ENCODE data around the gene JAG1.

Gene JAG1

DNA sequence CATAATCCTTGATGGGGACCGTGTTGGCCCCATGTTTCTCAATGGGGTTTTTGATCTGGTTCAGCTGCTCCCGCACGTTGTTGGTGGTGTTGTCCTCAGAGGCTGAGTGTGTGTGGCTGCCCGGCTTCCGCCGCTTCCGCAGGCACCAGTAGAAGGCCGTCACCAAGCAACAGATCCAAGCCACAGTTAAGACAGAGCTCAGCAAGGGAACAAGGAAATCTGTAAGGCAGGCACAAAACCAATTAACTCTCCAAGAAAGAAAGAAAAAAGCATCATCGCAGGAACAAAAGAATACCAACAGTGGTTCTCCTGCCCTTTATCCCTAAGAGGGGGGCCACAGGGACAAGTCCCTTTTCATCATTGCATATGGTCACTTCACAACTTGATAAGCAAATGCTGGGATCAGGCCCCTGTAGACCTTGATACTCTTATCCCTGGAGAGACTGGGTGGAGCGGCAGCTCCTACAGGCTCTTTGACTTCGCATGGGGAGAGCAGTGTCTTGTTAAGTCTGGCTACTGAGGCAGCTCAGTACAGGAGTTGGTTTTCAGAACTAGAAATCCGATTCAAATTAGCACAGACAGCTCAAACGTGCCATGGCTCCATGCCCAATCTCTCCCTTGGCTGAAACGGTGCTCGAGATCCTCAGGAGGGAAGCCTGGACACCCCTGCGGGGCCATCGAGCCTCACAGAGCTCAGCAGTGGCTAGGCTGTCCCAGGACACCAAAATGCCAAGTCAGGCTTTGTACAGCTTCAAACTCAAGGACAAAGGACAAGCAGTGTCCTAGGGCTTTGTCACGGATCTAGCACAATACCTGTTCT lies 33.9 kb downstream of the JAG1 start:
- in situ Hi-C loops (cut with MboI; ENCODE audit: low sequenced_read_pairs): no loop called here

- in situ Hi-C loops (cut with MboI; ENCODE audit: low sequenced_read_pairs): no loop called here
These were observed 34.6 kb downstream of the JAG1 start for GRCh38 chr20:10639077-10639736.

DNA sequence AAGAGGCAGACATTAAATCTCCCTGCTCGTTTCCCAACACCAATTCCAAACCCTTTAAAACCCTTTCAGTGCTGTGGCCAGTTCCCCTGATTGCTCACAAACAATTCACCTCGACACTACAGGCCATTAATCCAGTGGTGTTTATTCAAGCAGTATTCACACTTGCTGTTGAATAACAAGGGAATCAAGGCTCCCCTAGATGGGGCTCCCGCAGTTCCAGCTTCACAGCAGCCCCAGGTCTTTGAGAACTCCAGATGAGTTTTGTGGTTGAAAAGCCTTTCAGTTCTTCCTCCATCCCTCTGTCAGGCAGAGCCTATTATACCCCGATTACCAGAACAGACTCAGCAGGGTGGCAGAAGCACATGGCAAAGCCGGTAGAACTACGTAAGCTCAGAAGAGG lies 36.2 kb downstream of the JAG1 start:
- in situ Hi-C loops (cut with MboI; ENCODE audit: low sequenced_read_pairs): no loop called here

GRCh38 chr20:10637031-10637559 lies 36.7 kb downstream of the JAG1 start:
- in situ Hi-C loops (cut with MboI; ENCODE audit: low sequenced_read_pairs): no loop called here

- in situ Hi-C loops (cut with MboI; ENCODE audit: low sequenced_read_pairs): no loop called here
These were observed 37.4 kb downstream of the JAG1 start for GRCh38 chr20:10636326-10636818.

DNA sequence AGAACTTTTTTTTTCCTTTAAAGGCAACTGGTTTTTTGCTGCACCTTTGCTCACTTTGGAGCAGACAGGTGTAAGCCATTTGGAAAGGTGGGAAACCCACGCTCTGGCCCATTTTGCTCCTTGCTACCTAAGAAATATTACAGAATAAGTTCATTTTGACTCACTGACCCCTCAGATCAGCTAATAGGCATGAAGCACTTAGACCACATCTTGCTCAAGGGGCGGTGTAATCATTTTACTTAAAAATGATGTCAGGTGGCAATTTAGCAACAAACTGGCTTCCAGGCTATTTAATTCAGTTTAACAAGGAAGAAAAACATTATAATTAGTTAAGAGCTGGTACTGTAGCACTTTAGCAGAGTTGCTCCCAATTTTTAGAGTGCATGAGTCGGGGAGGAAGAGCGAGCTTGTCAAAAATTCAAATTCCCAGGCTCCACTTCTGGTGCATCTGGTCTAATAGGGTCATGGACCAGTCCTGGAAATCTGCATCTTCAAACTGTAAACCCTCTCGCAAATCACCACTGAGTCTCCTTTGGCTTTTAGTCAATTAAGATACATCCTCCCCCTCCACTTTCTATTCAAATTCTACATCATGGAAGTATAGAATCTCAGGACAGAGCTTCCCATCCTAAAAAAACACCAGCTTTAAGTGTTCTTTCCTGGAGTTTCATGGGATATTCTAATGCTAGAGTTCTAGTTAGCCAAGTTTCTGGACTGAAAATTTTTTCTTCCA lies 38.2 kb downstream of the JAG1 start:
- in situ Hi-C loops (cut with MboI; ENCODE audit: low sequenced_read_pairs): no loop called here

DNA sequence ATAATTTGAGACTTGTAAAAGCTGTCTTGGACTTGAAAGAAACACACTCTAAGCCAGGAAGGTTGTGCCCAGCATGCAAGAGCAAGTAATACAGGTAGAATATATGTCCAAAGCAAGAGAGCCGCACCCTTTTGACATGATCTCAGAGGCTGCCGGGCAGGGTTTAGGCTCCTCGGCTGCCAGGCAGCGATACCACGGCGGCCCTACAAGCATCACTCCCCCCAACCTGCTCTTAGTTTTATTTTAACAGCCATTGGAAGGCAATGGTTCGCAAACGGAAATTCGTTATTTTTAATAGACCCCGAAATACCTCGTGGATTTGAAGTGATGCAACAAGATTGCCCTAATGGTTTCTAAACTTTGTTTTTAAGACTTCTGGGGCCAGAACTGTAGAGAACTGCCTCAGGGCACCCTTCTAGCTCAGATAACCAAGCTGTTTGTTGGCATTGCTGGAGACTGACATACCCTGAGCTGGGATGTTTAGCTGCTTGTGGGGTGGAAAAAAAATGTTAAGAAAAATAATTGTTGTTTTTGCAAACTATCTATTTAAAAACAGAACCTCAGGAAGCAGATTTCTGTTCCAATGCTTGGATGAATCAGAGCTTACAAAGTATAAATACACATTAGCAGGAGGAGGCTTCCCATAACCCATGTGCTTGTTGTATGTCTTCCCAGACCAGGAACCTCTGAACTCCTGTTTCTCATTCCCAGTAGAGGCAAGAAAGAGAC lies 39.0 kb downstream of the JAG1 start:
- in situ Hi-C loops (cut with MboI; ENCODE audit: low sequenced_read_pairs): no loop called here

GRCh38 chr20:10634211-10634610 lies 39.6 kb downstream of the JAG1 start:
- in situ Hi-C loops (cut with MboI; ENCODE audit: low sequenced_read_pairs): no loop called here

GRCh38 chr20:10633718-10634117 lies 40.1 kb downstream of the JAG1 start:
- in situ Hi-C loops (cut with MboI; ENCODE audit: low sequenced_read_pairs): no loop called here

GRCh38 chr20:10632721-10633509 lies 40.9 kb downstream of the JAG1 start:
- in situ Hi-C loops (cut with MboI; ENCODE audit: low sequenced_read_pairs): no loop called here

- in situ Hi-C loops (cut with MboI; ENCODE audit: low sequenced_read_pairs): no loop called here
These were observed 42.7 kb downstream of the JAG1 start for GRCh38 chr20:10631126-10631525.

GRCh38 chr20:10629946-10630650 lies 43.7 kb downstream of the JAG1 start:
- in situ Hi-C loops (cut with MboI; ENCODE audit: low sequenced_read_pairs): no loop called here

GRCh38 chr20:10626896-10627295 lies 46.9 kb downstream of the JAG1 start:
- in situ Hi-C loops (cut with MboI; ENCODE audit: low sequenced_read_pairs): no loop called here

GRCh38 chr20:10625641-10626040 lies 48.2 kb downstream of the JAG1 start:
- in situ Hi-C loops (cut with MboI; ENCODE audit: low sequenced_read_pairs): no loop called here

DNA sequence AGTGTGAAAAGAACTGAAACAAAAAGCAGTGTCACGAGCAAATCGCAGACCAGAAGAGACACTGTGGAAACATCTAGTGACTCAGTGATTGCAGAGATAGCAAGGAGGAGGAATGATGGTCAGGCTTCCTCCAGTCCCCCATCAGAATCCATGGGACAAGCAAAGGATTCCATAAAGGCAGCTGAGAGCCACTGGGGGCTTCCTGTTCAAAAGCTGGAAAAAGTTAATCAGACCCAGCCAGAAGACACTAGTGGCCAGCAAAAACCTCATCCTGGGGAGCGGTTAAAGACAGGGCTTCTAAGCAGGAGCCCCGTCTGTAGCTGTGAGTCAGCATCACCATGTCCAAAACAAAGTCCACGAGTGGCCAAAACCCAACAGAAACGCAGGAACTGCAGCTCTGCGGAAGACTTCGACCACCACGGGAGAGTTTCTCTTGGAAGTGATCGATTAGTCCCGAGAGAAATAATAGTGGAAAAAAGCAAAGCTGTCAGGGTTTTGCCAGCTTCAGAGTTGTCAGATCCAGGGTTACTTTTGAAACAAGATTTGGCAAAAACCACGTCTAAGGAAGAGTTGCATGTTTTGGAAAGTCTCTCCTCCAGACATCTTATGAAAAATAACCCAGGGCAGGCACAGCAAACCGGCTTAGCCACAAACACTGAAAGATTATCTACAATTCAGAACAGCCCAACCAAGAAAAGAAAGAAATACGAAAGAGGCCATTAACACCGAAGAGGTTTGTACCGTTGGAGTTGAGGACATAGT lies 51.0 kb downstream of the JAG1 start:
- in situ Hi-C loops (cut with MboI; ENCODE audit: low sequenced_read_pairs): no loop called here

DNA sequence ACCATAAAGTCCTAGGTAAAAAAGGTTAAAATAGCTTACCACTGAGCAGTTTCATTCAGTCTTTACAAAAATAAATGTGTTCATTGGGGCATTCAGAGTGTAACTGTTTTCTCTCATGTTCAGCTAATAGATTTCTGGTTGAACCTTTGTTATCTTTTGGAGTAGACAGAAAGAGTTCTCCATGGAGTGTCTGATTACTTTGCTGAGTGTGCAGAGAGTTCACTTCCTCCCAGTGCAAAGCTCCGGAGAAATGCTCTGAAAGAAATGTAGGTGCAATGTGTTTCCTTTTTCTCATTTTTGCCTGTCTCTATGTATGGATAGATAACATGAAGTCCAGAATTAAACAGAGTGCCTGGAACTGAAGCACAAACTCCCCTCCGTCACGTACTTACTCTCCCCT lies 52.6 kb downstream of the JAG1 start:
- in situ Hi-C loops (cut with MboI; ENCODE audit: low sequenced_read_pairs): no loop called here

- in situ Hi-C loops (cut with MboI; ENCODE audit: low sequenced_read_pairs): no loop called here
These were observed 54.4 kb downstream of the JAG1 start for GRCh38 chr20:10619427-10619826.

GRCh38 chr20:10618611-10619245 lies 55.1 kb downstream of the JAG1 start:
- in situ Hi-C loops (cut with MboI; ENCODE audit: low sequenced_read_pairs): no loop called here
